GM21360 (cell line): ENCODE results near the gene DNAH10.
"Not testable (repeated sequence)": the region's sequence is repeated elsewhere in the genome, so short reads cannot be mapped to it uniquely, and the experiment has no call there.

ENCODE experiments used
- ATAC-seq: cut with Tn5 transposase; IDR thresholded peaks from one replicate; pipeline ENCODE4 v1.9.1; 2021; ENCODE audit warnings: mild to moderate bottlenecking, moderate library complexity; ENCODE audit not compliant: unreplicated experiment

The DNAH10 gene

GRCh38 chr12:123748161-123748560 is 13.9 kb upstream of the DNAH10 start:
- ATAC-seq, result no peak

GRCh38 chr12:123748661-123749060 is 13.4 kb upstream of the DNAH10 start:
- ATAC-seq, result no peak

GRCh38 chr12:123749355-123749754 is 12.7 kb upstream of the DNAH10 start:
- no peak for ATAC-seq

GRCh38 chr12:123750159-123750656 is 11.9 kb upstream of the DNAH10 start:
- no peak for ATAC-seq

- ATAC-seq, result no peak
These were observed 10.1 kb upstream of the DNAH10 start for GRCh38 chr12:123752046-123752445.

- no peak for ATAC-seq
These were observed 7.9 kb upstream of the DNAH10 start for GRCh38 chr12:123754041-123754772.

- ATAC-seq, result no peak
These were observed 4.5 kb upstream of the DNAH10 start for GRCh38 chr12:123757561-123757960.

GRCh38 chr12:123760267-123760938 is 1.7 kb upstream of the DNAH10 start:
- no peak for ATAC-seq

- no peak for ATAC-seq
These were observed 583 bp downstream of the DNAH10 start for GRCh38 chr12:123762715-123763052.

GRCh38 chr12:123763093-123763492 is 992 bp downstream of the DNAH10 start:
- ATAC-seq, result no peak

- no peak for ATAC-seq
These were observed 2.0 kb downstream of the DNAH10 start for GRCh38 chr12:123764109-123764508.

- no peak for ATAC-seq
These were observed 3.5 kb downstream of the DNAH10 start for GRCh38 chr12:123765504-123766035.

- ATAC-seq, result peak; percentile 81
These were observed 5.5 kb downstream of the DNAH10 start for GRCh38 chr12:123767613-123768012.

- no peak for ATAC-seq
These were observed 9.2 kb downstream of the DNAH10 start for GRCh38 chr12:123771261-123771660.

- ATAC-seq, result no peak
These were observed 10.0 kb downstream of the DNAH10 start for GRCh38 chr12:123772074-123772473.

- no peak for ATAC-seq
These were observed 11.3 kb downstream of the DNAH10 start for GRCh38 chr12:123773375-123773774.

GRCh38 chr12:123779551-123779950 is 17.4 kb downstream of the DNAH10 start:
- no peak for ATAC-seq

- ATAC-seq, result no peak
These were observed 21.1 kb downstream of the DNAH10 start for GRCh38 chr12:123782997-123783792.

- no peak for ATAC-seq
These were observed 25.4 kb downstream of the DNAH10 start for GRCh38 chr12:123787466-123787865.

- ATAC-seq, result no peak
These were observed 26.4 kb downstream of the DNAH10 start for GRCh38 chr12:123788541-123788940.

GRCh38 chr12:123789422-123789821 is 27.3 kb downstream of the DNAH10 start:
- not testable (repeated sequence) for ATAC-seq
